Natural killer cell treated with Interleukin-12 subunit alpha and Interleukin-12 subunit beta and Interleukin-15 and Interleukin-18, amount 100 ng/mL, for 72 hours (primary cell): ENCODE data around the gene MED13. TPM values are rescaled to one million over a fixed set of nuclear protein-coding genes. Genes with fewer than 3 reads are reported as not detected.

Experiments used
- ATAC-seq, 2 donors: fragments of 150-1000 bp; cut with Tn5 transposase in 1 of 2; sonication (Bioruptor Pico), chemical (Tn5 transposase) in 1 of 2; 2 replicates each; pipeline ENCODE4 v1.10.0; 2021
- DNase-seq: peaks from one replicate; pipeline ENCODE4 v3.0.0; 2022; ENCODE audit warnings: low spot score
- H3K27ac Mint-ChIP-seq, 2 donors: 1 replicate in 1 of 2; 2 replicates in 1 of 2; pipeline ENCODE4 v1.8.0; 2022; ENCODE audit warnings: mixed read lengths in 2 of 2, mild to moderate bottlenecking in 1 of 2, moderate library complexity in 1 of 2
- H3K27me3 Mint-ChIP-seq, 2 donors: 1 replicate in 1 of 2; 2 replicates in 1 of 2; pipeline ENCODE4 v1.8.0; 2022; ENCODE audit warnings: mixed read lengths in 2 of 2
- H3K36me3 Mint-ChIP-seq: one replicate; pipeline ENCODE4 v1.8.0; 2022; ENCODE audit warnings: mixed read lengths
- H3K4me1 Mint-ChIP-seq, 2 donors: 1 replicate in 1 of 2; 2 replicates in 1 of 2; pipeline ENCODE4 v1.8.0; 2022; ENCODE audit warnings: low read depth in 2 of 2, mixed read lengths in 2 of 2, mild to moderate bottlenecking in 1 of 2
- H3K4me3 Mint-ChIP-seq: one replicate; pipeline ENCODE4 v1.8.0; 2022; ENCODE audit warnings: mixed read lengths
- H3K9me3 Mint-ChIP-seq: 2 replicates; pipeline ENCODE4 v1.8.0; 2022; ENCODE audit warnings: mixed read lengths
- total RNA-seq, 2 donors: library from RNA; stranded (reverse); gene quantifications; one replicate each; pipeline ENCODE4 v1.2.3, GENCODE V29; 2022

MED13 gene, protein sequence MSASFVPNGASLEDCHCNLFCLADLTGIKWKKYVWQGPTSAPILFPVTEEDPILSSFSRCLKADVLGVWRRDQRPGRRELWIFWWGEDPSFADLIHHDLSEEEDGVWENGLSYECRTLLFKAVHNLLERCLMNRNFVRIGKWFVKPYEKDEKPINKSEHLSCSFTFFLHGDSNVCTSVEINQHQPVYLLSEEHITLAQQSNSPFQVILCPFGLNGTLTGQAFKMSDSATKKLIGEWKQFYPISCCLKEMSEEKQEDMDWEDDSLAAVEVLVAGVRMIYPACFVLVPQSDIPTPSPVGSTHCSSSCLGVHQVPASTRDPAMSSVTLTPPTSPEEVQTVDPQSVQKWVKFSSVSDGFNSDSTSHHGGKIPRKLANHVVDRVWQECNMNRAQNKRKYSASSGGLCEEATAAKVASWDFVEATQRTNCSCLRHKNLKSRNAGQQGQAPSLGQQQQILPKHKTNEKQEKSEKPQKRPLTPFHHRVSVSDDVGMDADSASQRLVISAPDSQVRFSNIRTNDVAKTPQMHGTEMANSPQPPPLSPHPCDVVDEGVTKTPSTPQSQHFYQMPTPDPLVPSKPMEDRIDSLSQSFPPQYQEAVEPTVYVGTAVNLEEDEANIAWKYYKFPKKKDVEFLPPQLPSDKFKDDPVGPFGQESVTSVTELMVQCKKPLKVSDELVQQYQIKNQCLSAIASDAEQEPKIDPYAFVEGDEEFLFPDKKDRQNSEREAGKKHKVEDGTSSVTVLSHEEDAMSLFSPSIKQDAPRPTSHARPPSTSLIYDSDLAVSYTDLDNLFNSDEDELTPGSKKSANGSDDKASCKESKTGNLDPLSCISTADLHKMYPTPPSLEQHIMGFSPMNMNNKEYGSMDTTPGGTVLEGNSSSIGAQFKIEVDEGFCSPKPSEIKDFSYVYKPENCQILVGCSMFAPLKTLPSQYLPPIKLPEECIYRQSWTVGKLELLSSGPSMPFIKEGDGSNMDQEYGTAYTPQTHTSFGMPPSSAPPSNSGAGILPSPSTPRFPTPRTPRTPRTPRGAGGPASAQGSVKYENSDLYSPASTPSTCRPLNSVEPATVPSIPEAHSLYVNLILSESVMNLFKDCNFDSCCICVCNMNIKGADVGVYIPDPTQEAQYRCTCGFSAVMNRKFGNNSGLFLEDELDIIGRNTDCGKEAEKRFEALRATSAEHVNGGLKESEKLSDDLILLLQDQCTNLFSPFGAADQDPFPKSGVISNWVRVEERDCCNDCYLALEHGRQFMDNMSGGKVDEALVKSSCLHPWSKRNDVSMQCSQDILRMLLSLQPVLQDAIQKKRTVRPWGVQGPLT (N-terminal part only)
- total RNA-seq: 100 to 1,000 TPM in 1 of 2 donors, 10 to 100 TPM in 1; 75.8 to 129 TPM

DNA sequence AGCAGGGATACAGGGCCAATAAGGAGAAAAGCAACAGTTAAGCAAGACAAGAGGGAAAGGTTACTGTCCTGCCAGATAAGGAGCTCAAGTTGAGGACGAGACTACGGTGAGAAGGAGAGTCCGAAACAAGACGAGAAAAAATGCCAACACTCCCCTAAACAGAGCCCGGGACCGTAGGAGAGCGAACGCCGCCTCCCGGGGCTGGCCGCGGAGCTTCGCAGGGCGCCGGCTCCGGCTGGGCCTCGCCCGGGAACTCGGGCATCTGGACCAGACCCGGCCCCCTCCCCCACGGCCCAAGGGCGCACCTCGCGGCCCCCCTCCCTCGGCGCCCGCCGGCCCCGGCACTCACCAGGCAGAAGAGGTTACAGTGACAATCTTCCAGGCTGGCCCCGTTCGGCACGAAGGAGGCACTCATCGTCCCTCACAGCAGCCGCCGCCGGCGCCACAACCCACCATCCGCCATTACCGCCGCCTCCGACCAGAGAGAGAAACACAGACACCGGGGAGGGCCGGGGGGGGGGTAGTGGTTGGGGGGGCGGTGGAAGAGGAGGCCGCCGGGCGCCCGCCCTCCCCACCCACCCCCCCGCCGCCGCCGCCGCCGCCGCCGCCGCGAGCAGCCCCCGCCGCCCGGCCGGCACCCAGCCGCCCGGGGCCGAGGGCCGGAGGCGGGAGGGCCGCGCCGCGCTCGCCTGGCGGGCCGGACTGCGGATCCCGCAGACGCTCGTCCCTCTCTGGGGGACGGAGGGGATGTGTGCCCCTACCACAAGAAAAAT is at the start of gene MED13:
Gene MED13 (minus strand): TSS at position 488 of the 773 bp plus-strand sequence. CDS start 73 bp downstream, at position 415.
- no peaks in the 10 kb centered on the region for H3K9me3 Mint-ChIP-seq
- peak; percentile 54 to 56 for ATAC-seq
- peak within 1 kb of the TSS; percentile 99 for H3K4me3 Mint-ChIP-seq
- H3K4me1 Mint-ChIP-seq: peaks cover 29 to 39% of the 10 kb centered on the region in 2 donors
- peaks cover 0 to 2% of the 10 kb centered on the region in 2 donors for H3K27me3 Mint-ChIP-seq
- peaks cover 19% of the 10 kb centered on the region for H3K36me3 Mint-ChIP-seq
- peak within 1 kb of the TSS; percentile 93 to 98 for H3K27ac Mint-ChIP-seq
- DNase-seq: peak; percentile 67

- DNase-seq (no peak), ATAC-seq (no peak)
- no peaks in the 10 kb centered on the region for H3K4me1 Mint-ChIP-seq
- no peak overlapping the region for H3K4me3 Mint-ChIP-seq
- no peak overlapping the region for H3K27ac Mint-ChIP-seq
- H3K36me3 Mint-ChIP-seq: no peaks in the 10 kb centered on the region
- H3K27me3 Mint-ChIP-seq: peaks cover 0 to 10% of the 10 kb centered on the region in 2 donors
- H3K9me3 Mint-ChIP-seq: no peaks in the 10 kb centered on the region
Measured at GRCh38 chr17:62112229-62112628, 47.2 kb upstream of the MED13 start.

DNA sequence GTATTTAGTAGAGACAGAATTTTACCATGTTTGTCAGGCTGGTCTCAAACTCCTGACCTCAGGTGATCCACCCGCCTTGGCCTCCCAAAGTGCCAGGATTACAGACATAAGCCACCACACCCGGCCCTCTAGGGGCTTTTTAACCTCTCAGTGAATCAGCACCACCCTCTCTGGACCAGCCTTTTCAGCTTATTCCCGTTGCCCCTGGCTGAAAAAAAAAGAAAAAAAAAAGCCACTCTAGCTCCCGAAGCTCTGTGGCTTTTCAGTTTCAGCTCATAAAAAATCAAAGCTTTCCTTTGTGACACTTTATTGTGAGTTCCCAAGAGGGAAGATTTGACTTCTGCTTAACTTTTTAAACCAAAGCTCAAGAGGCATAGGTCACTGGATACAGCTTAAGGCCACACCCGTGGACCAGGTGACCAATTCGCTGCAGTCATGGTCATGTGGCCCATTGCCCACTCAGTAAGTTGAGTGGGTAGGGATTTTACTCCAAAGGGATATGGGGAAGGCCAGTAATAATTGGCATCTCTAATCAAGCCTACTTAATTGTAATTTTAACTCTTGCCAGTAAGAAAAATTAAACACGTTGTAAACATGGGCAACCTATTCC is 46.6 kb upstream of the MED13 start:
- H3K4me3 Mint-ChIP-seq: no peak overlapping the region

GRCh38 chr17:62110923-62111484 is 45.9 kb upstream of the MED13 start:
- Mint-ChIP-seq H3K9me3 (no peaks in the 10 kb centered on the region), H3K4me3 (no peak overlapping the region), H3K4me1 (no peaks in the 10 kb centered on the region), H3K36me3 (no peaks in the 10 kb centered on the region), H3K27me3 (peaks cover 0 to 10% of the 10 kb centered on the region in 2 donors), H3K27ac (no peak overlapping the region)
- ATAC-seq (no peak), DNase-seq (no peak)

More for the DNA sequence above, 46.6 kb upstream of the MED13 start:
- Mint-ChIP-seq H3K4me1 (no peaks in the 10 kb centered on the region), H3K9me3 (no peaks in the 10 kb centered on the region), H3K36me3 (no peaks in the 10 kb centered on the region), H3K27ac (no peak overlapping the region), H3K27me3 (peaks cover 0 to 10% of the 10 kb centered on the region in 2 donors)
- no peak for DNase-seq
- ATAC-seq: no peak

DNA sequence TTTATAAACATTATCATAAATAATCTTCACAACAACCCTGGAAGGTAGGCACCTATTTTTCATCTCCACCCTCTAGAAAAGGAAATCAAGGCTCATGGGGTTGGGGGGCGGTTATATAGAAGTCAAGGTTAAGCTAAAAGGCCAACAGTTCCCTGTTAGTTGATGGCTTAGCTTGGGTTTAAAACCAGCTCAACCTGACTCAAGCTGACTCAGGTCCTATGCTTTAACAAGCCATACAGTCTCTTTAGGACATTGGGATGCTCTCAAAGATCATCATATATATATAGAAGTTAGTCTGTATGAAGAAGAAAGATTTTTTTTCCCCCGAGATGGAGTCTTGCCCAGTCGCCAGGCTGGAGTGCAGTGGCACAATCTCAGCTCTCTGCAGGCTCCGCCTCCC is 44.8 kb upstream of the MED13 start:
- Mint-ChIP-seq H3K36me3 (no peaks in the 10 kb centered on the region), H3K27ac (no peak overlapping the region), H3K9me3 (no peaks in the 10 kb centered on the region), H3K4me1 (no peaks in the 10 kb centered on the region), H3K27me3 (peaks cover 0 to 17% of the 10 kb centered on the region in 2 donors), H3K4me3 (no peak overlapping the region)
- DNase-seq (no peak), ATAC-seq (no peak)

DNA sequence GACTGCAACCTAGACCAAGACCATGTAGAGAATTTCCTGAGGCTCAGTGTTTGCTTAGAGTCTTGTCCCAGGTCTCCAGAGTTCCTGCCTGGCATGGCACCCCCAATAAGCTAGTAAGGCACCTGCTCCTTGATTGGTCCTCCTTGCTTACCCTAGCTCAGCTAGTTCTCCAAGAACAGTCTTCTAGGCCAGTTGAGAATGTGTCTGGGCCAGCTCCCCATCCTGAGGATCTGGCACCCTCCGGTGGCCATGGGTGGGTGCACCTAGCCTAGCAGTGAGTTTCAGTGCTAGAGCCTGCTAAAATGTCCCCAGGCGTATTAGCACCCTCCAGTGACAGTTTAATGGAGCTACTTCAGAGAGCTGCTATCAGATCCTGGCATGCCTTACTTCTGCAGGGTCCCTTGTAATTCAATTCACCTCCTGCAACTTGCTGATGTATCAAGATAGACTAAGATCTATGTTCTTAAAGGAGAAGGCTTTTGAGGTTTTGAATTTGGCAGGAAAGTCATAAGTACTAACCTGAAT is 44.4 kb upstream of the MED13 start:
- H3K27me3 Mint-ChIP-seq: peaks cover 0 to 17% of the 10 kb centered on the region in 2 donors
- no peak for DNase-seq
- no peaks in the 10 kb centered on the region for H3K36me3 Mint-ChIP-seq
- no peak overlapping the region for H3K27ac Mint-ChIP-seq
- H3K4me3 Mint-ChIP-seq: no peak overlapping the region
- H3K4me1 Mint-ChIP-seq: no peaks in the 10 kb centered on the region
- H3K9me3 Mint-ChIP-seq: no peaks in the 10 kb centered on the region
- peak; percentile 72 to 86 for ATAC-seq

GRCh38 chr17:62105861-62106260 is 40.8 kb upstream of the MED13 start:
- Mint-ChIP-seq H3K27me3 (peaks cover 0 to 10% of the 10 kb centered on the region in 2 donors), H3K4me3 (no peak overlapping the region), H3K4me1 (no peaks in the 10 kb centered on the region), H3K9me3 (no peaks in the 10 kb centered on the region), H3K36me3 (no peaks in the 10 kb centered on the region), H3K27ac (no peak overlapping the region)
- DNase-seq: no peak
- no peak for ATAC-seq

DNA sequence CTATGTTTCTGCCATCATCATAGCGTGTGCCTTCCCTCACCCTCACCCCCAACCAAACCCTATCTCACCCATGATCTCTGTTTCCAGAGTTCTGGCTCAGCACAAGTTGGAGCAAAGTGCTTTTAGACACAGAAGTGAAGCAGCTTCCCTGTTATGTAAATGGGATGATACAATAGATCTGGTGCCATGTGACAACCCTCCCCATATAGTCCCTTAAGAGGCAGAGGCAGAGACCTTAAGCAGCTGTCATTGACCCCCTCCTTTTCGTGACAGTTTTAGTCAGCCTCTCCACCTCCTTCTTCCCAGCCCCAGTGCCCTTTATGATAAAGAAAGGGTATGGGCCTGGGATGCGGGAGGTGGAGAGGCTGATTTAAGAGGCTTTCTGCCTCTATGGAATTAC is 40.3 kb upstream of the MED13 start:
- DNase-seq (no peak), ATAC-seq (no peak)
- peaks cover 0 to 9% of the 10 kb centered on the region in 2 donors for H3K27me3 Mint-ChIP-seq
- no peaks in the 10 kb centered on the region for H3K4me1 Mint-ChIP-seq
- H3K9me3 Mint-ChIP-seq: no peaks in the 10 kb centered on the region
- no peak overlapping the region for H3K27ac Mint-ChIP-seq
- no peak overlapping the region for H3K4me3 Mint-ChIP-seq
- no peaks in the 10 kb centered on the region for H3K36me3 Mint-ChIP-seq

GRCh38 chr17:62101515-62101914 is 36.4 kb upstream of the MED13 start:
- peaks cover 6 to 8% of the 10 kb centered on the region in 2 donors for H3K4me1 Mint-ChIP-seq
- DNase-seq: no peak
- H3K4me3 Mint-ChIP-seq: no peak overlapping the region
- no peaks in the 10 kb centered on the region for H3K36me3 Mint-ChIP-seq
- peaks cover 0 to 25% of the 10 kb centered on the region in 2 donors for H3K27me3 Mint-ChIP-seq
- ATAC-seq: no peak
- H3K27ac Mint-ChIP-seq: no peak overlapping the region
- no peaks in the 10 kb centered on the region for H3K9me3 Mint-ChIP-seq

DNA sequence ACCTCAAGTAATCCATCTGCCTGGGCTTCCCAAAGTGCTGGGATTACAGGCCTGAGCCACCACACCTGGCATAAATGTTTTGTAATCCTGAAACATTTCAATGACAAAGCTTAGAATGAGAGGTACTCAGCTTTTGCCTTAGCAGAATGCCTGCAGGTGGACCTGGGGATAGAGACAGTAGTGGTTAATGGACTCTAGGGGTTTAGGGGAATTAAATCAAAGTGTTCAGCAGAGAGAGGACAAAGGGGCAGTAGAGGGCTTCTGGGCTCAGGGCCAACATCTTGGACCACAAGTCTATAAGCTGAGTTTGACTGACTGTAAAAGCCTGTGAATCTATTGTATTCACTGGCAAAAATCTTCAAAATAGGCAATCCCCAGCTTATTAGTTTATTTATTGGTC is 36.0 kb upstream of the MED13 start:
- DNase-seq (no peak), ATAC-seq (no peak)
- Mint-ChIP-seq H3K4me1 (peaks cover 6 to 8% of the 10 kb centered on the region in 2 donors), H3K9me3 (no peaks in the 10 kb centered on the region), H3K27ac (no peak overlapping the region), H3K36me3 (no peaks in the 10 kb centered on the region), H3K27me3 (peaks cover 0 to 25% of the 10 kb centered on the region in 2 donors), H3K4me3 (no peak overlapping the region)

DNA sequence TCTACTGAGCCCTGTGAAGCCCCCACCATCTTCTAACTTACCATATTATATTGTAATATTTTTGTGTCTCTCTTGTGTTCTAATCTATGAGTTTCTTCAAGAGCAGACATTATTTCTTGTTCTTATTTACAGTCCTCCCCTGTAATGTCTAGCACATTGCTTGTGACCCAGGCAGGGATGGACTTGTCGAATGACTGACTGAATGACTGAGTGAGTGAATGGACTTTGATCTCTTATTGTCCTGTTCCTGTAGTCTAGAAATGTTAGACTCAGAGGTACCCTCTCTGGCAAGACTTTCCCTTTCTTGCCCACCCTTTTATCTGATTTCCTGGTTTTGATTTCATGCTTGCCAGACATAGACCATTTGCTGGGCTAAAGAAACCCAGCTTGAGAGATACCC is 35.0 kb upstream of the MED13 start:
- Mint-ChIP-seq H3K4me1 (peaks cover 6 to 8% of the 10 kb centered on the region in 2 donors), H3K4me3 (no peak overlapping the region), H3K27ac (no peak overlapping the region), H3K9me3 (no peaks in the 10 kb centered on the region), H3K36me3 (no peaks in the 10 kb centered on the region), H3K27me3 (peaks cover 0 to 18% of the 10 kb centered on the region in 2 donors)
- ATAC-seq (no peak), DNase-seq (no peak)

DNA sequence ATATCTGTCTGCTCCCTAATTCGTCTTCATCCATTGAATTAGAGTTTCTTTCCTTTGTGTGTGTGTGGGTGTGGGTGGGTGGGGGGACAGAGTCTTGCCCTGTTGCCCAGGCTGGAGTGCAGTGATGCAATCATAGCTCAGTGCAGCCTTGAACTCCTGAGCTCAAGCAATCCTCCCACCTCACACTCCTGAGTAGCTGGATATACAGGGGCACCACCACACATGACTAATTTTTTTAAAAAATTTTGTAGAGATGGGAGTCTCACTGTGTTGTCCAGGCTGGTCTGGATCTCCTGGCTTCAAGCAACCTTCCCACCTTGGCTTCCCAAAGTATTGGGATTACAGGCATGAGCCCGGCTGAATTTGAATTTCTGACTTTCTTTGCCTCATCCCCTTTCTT is 34.5 kb upstream of the MED13 start:
- no peak for ATAC-seq
- H3K9me3 Mint-ChIP-seq: no peaks in the 10 kb centered on the region
- no peak overlapping the region for H3K27ac Mint-ChIP-seq
- H3K4me3 Mint-ChIP-seq: no peak overlapping the region
- no peaks in the 10 kb centered on the region for H3K36me3 Mint-ChIP-seq
- H3K27me3 Mint-ChIP-seq: peaks cover 0 to 18% of the 10 kb centered on the region in 2 donors
- H3K4me1 Mint-ChIP-seq: peaks cover 6 to 8% of the 10 kb centered on the region in 2 donors
- no peak for DNase-seq
